GM18519 (cell line): Measurements from ENCODE around the gene G2E3.
"Not testable (repeated sequence)": the region's sequence is repeated elsewhere in the genome, so short reads cannot be mapped to it uniquely, and the experiment has no call there.

Source experiments
- ATAC-seq: cut with Tn5 transposase; IDR thresholded peaks from one replicate; pipeline ENCODE4 v1.9.1; 2021; ENCODE audit warnings: mild to moderate bottlenecking, moderate library complexity; ENCODE audit not compliant: unreplicated experiment, low FRiP score

G2E3 gene

DNA sequence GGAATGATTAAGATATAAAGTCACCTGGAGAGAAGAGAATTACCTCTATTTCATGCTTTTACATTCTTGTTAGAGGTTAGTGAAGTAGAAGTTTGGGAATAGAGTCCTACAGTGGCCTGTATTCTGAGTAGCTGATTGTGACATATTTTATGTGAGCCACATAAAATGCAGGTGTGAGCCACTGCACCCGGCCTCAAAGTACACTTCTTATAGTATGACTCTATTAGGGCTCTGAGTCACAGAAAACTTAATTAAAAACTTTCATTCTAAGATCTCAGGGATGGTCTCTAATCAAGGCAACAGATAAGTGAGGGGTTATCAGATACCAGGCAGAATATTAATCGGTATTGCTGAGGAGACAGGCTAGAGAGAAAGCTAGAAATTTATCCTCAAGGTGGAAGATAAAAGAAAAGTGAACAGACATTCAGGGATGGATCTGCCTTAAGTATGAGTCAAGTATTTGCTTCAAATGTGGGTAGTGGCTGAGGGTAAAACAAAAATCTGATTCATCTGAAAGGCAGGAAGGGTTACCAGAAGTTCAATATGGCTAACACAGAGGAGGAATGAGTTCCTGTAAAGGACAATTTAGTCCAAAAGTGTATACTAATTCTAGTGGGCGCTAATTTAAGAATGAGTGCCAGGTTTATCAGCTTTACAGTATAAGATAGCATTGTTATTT, 5.5 kb upstream of the G2E3 start:
- ATAC-seq = no peak

DNA sequence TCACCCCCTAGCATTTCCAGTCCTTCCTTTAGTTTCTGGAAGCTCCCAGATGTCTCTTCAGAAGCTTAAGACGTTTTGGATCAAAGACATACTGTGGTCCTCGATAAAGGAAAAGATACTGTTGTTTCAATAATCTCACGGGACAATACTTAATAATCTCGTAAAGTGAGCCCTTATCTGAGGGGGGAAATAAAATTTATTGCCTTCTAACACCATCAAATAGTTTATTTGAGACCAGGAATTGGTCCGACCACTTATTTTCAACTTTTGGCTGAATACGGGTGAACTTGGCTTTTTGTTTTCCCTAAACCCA, 640 bp upstream of the G2E3 start:
- no peak for ATAC-seq

DNA sequence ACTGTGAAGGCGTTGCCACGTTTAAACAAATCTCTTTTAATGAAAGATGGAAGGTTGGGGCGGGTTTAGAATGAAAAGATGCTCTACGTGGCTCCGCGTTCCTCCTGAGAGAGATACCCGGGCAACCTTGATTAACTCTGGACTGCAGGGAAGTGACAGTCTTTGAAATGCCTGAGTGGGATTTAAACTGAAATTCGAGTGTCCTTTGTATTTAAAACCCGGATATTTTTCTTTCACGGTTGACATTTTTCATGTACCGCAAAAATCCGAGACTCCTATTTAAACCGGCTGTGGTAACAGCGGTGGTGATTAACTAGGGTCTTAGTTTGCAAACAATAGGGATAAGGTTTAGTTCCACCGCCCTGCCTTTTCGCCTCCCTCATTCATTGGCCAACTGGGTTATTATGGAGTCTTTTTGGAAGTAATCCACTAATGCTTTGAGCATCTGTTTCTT, 707 bp downstream of the G2E3 start:
- ATAC-seq = no peak

DNA sequence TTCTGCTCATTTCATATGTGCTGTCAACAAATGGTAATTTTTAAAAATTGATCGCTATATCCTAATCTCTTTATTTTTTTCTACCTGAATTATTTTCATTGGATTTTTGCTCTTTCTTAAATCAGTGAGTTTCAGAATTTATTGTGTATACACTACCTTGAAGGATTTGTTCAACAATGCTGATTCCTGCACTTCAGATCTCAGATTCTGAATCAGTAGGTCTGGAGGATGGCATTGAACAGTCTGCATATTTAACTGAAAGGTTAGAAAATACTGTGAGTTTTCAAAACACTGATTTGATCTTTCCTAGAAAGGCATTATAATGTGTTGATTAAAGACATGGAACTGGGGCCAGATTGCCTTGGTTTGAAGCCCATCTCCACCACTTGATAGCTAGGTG, 1.6 kb downstream of the G2E3 start:
- ATAC-seq = no peak

DNA sequence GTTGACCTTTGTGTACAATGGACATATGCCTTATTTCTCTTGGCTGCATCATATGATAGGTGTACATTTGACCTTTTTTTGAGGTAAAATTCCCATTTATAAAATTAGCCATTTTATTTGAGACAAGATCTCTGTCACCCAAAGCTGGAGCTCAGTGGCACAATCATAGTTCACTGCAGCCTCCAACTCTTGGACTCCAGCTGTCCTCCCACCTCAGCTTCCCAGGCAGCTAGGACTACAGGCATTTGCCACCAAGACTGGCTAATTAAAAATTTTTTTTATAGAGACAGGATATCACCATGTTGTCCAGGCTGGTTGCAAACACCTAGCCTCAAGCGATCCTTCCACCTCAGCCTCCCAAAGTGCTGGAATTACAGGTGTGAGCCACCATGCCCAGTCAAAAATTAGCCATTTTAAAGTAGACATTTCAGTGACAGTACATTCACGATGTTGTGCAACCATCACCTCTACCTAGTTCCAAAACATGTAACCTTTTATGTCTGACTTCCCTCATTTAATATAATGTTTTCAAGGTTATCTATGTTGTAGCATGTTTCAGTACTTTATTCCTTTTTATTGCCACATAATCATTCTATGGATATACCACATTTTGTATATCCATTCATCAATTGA, 5.4 kb downstream of the G2E3 start:
- ATAC-seq = no peak

DNA sequence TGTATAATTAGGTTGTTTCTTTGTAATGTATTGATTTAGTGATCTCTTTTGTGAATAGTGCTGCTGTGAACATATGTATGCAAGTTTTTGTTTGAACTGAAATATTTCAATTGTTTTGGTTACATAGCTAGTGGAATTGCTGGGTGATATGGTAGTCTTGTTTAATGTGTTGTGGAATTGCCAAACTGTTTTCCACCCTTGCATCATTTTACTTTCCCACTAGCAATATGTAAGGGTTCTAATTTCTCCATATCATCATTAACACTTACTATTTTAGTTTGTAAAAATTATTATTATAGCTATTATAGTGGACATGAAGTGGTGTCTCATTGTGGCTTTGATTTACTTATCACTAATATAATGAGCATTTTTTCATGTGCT, 5.9 kb downstream of the G2E3 start:
- no peak for ATAC-seq

DNA sequence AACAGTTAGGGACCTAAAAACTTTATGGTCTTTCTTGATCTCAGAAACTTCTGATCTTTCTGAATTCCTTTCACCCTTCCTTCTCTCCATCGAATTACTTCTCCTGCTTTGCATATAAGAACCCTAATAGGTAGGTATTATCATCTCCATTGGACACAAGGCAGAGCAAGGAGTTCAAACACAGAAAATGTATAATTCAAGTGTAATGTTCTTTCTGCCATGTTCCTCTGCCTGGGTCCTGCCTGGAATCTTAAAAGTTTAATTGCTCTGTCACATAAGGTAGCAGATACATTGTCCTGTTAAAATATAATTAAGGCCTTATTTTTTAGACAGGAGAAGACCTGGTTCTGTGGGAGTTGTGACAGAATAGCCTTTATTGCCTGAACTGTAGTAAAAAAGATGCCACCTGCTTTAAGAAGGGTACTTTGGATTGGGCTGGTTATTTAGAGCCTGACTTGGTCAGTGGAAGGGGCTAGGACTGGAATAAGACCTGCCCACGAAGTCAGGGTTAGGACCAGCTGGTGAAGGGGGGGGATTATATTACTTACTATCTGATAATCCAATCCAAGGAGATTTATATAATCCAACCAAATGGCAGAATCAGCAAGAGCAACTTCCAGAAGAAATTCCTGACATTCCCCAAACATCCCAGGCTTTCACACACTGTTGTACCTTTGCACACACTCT, 10.4 kb downstream of the G2E3 start:
- ATAC-seq = no peak

DNA sequence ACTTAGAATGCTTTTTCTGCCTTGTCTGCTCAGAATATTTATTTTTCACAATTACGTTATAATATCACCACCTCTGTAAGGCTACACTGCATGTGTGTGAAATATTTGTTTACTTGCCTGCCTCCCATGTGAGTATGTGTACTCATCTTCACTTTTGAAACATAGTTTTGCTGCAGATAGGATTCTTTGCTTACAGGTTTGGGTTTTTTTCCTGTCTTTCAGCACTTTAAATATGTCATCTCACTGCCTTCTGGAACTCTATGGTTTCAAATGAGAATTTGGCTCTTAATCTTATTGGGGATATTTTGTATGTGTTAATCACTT, 10.9 kb downstream of the G2E3 start:
- ATAC-seq = no peak

DNA sequence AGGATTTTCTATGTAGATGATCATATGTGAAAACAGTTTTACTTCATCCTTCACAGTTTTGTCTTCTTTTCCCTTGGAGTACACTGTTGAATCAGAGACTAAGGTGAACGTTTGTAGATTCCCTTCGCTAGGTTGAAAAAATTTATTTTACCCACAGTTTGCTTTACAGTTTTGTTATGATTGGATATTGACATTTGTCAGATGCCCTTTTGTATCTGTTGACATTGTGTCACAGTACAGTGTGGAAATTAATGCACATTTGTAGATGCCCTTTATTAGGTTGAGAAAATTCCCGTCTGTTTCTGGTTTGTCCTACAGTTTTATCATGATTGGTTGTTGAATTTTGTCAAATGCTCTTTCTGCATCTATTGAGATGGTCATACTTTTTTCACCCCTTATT, 13.3 kb downstream of the G2E3 start:
- no peak for ATAC-seq

DNA sequence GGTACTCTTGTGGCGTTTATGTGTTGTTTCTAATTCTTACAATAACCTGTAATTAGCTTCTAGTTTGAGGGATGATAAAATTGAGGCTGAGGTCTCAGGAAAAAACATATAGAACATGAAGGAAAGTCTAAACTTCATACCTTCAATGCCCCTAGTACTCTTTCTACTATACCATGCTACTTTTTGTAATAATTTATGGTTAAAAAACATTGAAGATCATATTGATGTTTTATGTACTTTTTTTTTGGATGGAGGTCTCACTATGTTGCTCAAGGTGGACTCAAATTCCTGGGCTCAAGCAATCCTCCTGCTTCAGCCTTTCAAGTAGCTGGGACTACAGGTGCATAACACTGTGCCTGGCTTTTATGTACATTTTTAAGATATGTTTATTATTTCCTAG, 13.8 kb downstream of the G2E3 start:
- ATAC-seq = no peak

DNA sequence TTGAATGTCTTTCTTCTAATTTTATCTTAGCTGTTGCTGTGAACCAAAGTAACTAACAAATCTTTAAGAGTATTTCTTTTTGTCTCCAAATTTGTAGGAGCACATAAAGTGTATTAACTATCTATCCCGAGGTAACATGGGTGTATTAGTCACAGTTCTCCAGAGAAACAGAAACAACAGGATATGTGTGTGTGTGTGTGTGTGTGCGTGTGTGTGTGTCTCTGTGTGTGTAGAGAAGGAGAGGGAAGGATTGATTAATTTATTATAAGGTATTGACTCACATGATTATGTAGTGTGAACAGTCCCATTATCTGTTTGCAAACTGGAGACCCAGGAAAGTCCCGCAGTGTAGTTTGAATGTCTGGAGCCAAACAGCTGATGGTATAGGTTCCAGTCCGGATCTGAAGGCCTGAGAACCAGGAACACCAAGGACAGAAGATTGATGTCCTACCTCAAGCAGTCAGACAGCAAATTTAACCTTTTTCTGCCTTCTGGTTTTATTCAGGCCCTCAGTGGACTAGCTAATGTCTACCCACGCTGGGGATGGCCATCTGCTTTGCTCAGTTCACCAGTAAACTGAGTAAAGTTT, 14.4 kb downstream of the G2E3 start:
- ATAC-seq = no peak

DNA sequence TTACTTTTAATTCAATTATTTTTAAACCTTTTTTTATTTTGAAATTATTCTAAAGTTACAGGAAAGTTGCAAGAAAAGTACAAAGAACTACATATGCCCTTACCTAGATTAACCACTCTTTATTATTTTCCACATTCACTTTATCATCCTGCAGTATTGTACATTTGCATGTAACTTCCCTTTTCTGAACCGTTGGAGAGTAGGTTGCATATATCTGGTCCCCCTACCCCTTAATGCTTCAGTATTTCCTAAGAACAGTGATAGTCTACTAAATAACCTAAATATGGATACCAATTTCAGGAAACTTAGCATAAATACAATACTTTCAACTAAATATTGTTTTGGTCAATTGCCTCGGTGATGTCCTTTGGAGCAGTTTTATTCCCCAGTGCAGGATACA, 15.0 kb downstream of the G2E3 start:
- no peak for ATAC-seq

DNA sequence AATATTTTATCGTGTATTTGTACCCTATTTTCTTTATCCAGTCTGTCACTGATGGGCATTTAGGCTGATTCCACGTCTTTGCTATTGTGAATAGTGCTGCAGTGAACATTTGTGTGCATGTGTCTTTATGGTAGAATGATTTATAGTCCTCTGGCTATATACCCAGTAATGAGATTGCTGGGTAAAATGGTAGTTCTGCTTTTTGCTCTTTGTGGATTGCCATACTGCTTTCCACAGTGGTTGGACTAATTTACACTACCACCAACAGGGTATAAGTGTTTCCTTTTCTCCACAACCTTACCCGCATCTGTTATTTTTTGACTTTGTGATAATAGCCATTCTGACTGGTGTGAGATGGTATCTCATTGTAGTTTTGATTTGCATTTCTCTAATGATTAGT, 15.8 kb downstream of the G2E3 start:
- not testable (repeated sequence) for ATAC-seq

DNA sequence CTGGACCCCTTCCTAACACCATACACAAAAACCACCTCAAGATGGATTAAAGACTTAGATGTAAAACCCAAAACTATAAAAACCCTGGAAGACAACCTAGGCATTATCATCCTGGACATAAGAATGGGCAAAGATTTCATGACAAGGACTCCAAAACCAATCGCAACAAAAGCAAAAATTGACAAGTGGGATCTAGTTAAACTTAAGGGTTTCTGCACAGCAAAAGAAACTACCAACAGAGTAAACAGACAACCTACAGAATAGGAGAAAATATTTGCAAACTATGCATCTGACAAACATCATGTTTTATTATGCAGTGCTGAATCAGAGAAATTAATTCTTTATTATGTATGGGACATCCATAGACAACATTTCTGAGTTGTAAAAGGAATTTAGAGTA, 17.4 kb downstream of the G2E3 start:
- ATAC-seq = not testable (repeated sequence)

DNA sequence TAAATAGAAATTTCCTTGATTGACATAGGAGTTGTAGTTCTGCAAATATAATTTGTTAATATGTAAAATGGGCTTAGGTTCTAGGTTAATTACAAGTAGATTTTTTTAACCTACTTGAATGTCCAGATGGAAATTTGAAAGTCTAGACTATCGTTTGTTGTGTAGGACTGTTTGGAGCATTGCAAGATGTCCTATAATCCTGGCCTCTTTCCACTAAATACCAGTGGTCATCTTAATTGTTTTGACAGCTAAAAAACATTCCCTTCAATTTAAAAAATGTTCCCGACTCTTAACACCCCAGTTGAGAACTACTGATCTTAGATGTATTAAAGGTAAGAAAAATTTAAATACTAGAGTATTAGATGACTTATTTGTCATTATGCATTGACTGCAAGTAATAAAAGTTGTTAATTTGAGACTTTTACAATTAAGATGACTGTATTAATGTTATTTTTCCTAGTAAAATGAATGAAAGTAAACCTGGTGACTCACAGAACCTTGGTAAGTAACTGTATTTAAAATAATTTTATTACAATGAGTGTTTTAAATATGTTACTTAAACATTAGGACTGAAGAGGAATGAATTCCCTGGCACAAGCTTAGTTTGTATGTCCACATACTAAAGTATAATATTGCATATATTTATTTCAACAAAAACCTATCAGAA, 21.8 kb downstream of the G2E3 start:
- no peak for ATAC-seq

DNA sequence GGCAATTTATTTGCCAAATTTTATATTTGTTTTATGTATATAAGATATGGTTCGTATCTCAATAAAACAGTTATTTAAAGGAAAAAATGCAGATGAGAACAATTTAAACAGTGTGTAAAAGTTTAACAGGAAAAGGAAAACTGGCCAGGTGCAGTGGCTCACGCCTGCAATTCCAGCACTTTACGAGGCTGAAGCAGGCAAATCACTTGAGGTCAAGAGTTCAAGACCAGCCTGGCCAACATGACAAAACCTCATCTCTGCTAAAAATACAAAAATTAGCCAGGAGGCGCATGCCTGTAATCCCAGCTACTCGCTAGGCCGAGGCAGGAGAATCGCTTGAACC, 22.3 kb downstream of the G2E3 start:
- no peak for ATAC-seq

DNA sequence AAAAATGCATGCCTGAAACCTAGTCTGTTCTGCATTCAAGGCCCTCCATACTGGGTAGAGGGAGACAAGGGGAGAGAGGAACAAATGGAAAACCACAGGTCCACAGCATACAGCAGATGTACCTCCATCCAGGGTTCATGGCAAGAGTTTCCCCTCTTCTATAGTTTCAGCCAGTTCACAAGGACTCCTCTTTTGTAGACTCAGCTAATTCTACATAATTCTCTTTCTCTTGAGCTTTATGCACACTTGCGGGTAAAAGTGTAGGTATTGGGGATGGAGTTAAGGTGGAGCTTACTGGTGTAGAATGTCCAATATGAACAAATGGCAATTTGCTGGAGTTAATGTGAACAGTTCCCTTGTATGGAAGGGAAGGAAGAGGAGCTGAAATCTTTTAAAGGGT, 23.4 kb downstream of the G2E3 start:
- ATAC-seq = no peak

DNA sequence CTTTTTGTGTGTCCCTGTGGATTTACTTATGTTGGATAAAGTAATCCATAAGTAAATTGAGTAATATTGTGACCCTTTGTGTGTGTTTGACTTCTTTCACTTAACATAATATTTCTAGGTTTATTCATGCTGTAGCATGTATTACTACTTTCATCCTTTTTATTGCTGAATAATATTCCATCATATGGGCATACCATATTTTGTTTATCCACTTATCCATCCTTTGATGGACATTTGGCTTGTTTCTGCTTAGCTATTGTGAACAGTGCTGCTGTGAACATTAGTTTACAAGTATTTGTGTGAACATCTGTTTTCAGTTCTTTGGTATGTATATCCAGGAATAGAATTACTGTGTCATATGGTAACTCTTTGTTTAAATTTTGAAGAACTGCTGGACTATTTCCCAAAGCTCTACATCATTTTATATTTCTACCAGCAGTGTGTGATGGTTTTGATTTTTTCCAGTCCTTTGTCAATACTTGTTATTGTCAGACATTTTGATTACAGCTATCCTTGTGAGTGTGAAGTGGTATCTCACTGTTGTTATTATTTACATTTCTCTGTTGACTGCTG, 25.2 kb downstream of the G2E3 start:
- no peak for ATAC-seq

DNA sequence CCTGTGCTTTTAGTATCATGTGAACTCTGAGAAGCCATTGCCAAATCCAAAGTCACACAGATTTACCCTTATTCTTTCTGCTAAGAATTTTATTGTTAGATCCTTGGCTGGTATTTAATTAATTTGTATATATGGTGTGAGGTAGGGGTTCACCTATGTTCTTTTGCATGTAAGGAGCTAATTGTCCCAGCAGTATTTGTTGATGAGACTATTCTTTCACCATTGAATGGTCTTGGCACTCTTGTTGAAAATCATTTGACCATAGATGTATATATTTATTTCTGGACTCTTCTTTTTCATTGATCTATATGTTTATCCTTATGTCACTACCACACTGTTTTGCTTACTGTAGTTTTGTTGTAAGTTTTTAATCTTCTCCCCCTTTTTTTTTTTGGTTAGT, 26.2 kb downstream of the G2E3 start:
- ATAC-seq = no peak

DNA sequence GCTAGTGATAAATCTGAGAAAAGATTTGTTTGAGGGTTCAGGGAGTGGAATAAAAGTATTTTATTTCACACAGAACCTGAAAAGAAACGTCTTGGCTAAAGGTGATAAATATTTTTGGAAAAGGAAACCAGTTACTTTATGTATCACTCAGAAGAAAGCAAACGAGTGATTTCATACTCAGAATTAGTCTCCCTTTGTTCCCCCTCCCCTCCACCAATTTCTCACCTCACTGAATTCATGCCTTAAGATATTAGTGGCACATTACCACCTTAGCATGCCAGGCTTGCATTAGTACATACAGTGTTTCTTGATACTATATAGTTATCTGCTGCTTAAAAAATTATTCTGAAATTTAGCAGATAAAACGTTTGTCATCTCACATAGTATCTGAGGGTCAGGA, 28.2 kb downstream of the G2E3 start:
- ATAC-seq = no peak

DNA sequence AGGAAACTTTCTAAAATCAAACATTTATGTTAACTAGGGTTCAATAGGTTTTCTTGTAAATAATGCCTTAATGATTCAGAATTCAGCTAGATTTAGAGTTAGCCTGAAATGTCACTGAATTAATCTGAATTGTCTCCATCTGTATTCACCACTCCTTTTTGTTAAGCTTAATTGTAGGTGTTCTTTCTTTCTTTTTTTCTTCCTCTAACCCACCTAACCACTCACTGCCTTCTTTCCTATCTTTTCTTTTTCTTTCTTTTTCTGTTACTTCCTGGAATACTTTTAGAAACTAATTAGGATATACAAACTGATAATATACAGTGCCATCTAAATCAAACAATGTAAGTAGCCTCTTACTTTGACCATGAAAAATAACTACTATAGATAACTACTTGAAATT, 29.9 kb downstream of the G2E3 start:
- no peak for ATAC-seq
